Thyroid gland (tissue), 4 donors: ENCODE data around the gene GADL1. TPM values are rescaled to one million over a fixed set of nuclear protein-coding genes. Genes with fewer than 3 reads are reported as not detected.

ENCODE experiments used
- DNase-seq, 2 donors: peaks; one replicate each; pipeline ENCODE4 v3.0.0-alpha.2; 2019
- H3K27ac ChIP-seq, 3 donors: fragments of 200-600 bp; sonication (generic); 1 replicate in 2 of 3; 2 replicates in 1 of 3; pipeline ENCODE4 v1.5.1; 2016 to 2019; ENCODE audit warnings: mild to moderate bottlenecking in 1 of 3, moderate library complexity in 1 of 3
- H3K27me3 ChIP-seq: fragments of 200-600 bp; sonication (generic); one replicate; pipeline ENCODE4 v1.5.1; 2019
- H3K36me3 ChIP-seq, 2 donors: fragments of 200-600 bp; sonication (generic); one replicate each; pipeline ENCODE4 v1.5.1; 2016 to 2019
- H3K4me1 ChIP-seq, 2 donors: fragments of 200-600 bp; sonication (generic); one replicate each; pipeline ENCODE4 v1.5.1; 2017 to 2019
- H3K4me3 ChIP-seq, 3 donors: fragments of 200-600 bp; sonication (generic); replicated peaks in 1 of 3; 1 replicate in 2 of 3; 2 replicates in 1 of 3; pipeline ENCODE4 v1.5.1; 2016; ENCODE audit warnings: mild to moderate bottlenecking in 1 of 3
- H3K9me3 ChIP-seq: fragments of 200-600 bp; sonication (generic); one replicate; pipeline ENCODE4 v1.5.1; 2017
- CTCF ChIP-seq, 6 experiments: fragments of 200-600 bp in 3 of 6; fragments of 450-650 bp in 3 of 6; sonication (generic) in 3 of 6; IDR thresholded peaks; one replicate each; pipeline ENCODE4 v1.5.1; 2016 to 2019; ENCODE audit warnings: antibody characterized with exemption in 6 of 6, mild to moderate bottlenecking in 2 of 6, inconsistent platforms in 1 of 6, moderate library complexity in 1 of 6
- POLR2A ChIP-seq, 2 donors: fragments of 450-650 bp; IDR thresholded peaks; one replicate each; pipeline ENCODE4 v1.6.1; 2017; ENCODE audit warnings: antibody characterized with exemption in 2 of 2, mild to moderate bottlenecking in 2 of 2, moderate library complexity in 1 of 2
- WGBS, 2 donors: methylation state at CpG; one replicate each; pipeline ENCODE4 v1.1.5; 2017; 5-methylcytosine and 5-hydroxymethylcytosine counted together
- intact Hi-C: fragments of 100-400 bp; cut with DNase I; formaldehyde crosslinking; loops from one replicate; pipeline ENCODE4 v1.15.1; 2023
- total RNA-seq, 4 donors: library from RNA; depleted of rRNA; stranded (reverse); fragments of >200 nt; gene quantifications; one replicate each; pipeline ENCODE4 v1.2.3, GENCODE V29; 2016

The GADL1 gene
- total RNA-seq, 4 donors from 2014 or later, result not detected

GRCh38 chr3:30702828-30703397 is 191.5 kb downstream of the GADL1 start:
- WGBS, 2 donors, result 88 to 93% methylated on average over 2 of the region's 2 CpGs

GRCh38 chr3:30702038-30702827 is 192.2 kb downstream of the GADL1 start:
- H3K36me3 ChIP-seq, result no peaks in the 10 kb centered on the region
- H3K27ac ChIP-seq, result no peak overlapping the region
- H3K4me1 ChIP-seq, result peaks cover 0 to 10% of the 10 kb centered on the region in 2 donors
- TF ChIP-seq CTCF (IDR thresholded peaks at IDR 0.05) (no peak), POLR2A (IDR thresholded peaks at IDR 0.05) (no peak)
- intact Hi-C loops, result no loop called here
- DNase-seq, result no peak
- no peaks in the 10 kb centered on the region for H3K27me3 ChIP-seq
- H3K4me3 ChIP-seq, result no peak overlapping the region
- H3K9me3 ChIP-seq, result no peaks in the 10 kb centered on the region

More at GRCh38 chr3:30702828-30703397, 191.5 kb downstream of the GADL1 start:
- Histone ChIP-seq H3K36me3 (no peaks in the 10 kb centered on the region), H3K27me3 (no peaks in the 10 kb centered on the region), H3K4me3 (no peak overlapping the region), H3K9me3 (no peaks in the 10 kb centered on the region), H3K4me1 (peaks cover 0 to 10% of the 10 kb centered on the region in 2 donors), H3K27ac (no peak overlapping the region)
- no peak for TF ChIP-seq POLR2A (IDR thresholded peaks at IDR 0.05)
- no peak for TF ChIP-seq CTCF (IDR thresholded peaks at IDR 0.05)
- intact Hi-C loops, result no loop called here
- DNase-seq, result no peak

- no peaks in the 10 kb centered on the region for H3K9me3 ChIP-seq
- no peak for DNase-seq
- no peak overlapping the region for H3K4me3 ChIP-seq
- peaks cover 0 to 10% of the 10 kb centered on the region in 2 donors for H3K4me1 ChIP-seq
- no peak overlapping the region for H3K27ac ChIP-seq
- intact Hi-C loops, result no loop called here
- H3K36me3 ChIP-seq, result no peaks in the 10 kb centered on the region
- TF ChIP-seq CTCF (IDR thresholded peaks at IDR 0.05), result no peak
- no peak for TF ChIP-seq POLR2A (IDR thresholded peaks at IDR 0.05)
- H3K27me3 ChIP-seq, result no peaks in the 10 kb centered on the region
- whole genome bisulfite sequencing, 2 donors, result 91% methylated on average over 3 of the region's 3 CpGs
Observed at GRCh38 chr3:30700702-30701321, 193.6 kb downstream of the GADL1 start.

- no peak overlapping the region for H3K4me3 ChIP-seq
- no peak for TF ChIP-seq CTCF (IDR thresholded peaks at IDR 0.05)
- no peak for TF ChIP-seq POLR2A (IDR thresholded peaks at IDR 0.05)
- peaks cover 0 to 4% of the 10 kb centered on the region in 2 donors for H3K4me1 ChIP-seq
- H3K27me3 ChIP-seq, result no peaks in the 10 kb centered on the region
- no peaks in the 10 kb centered on the region for H3K36me3 ChIP-seq
- H3K27ac ChIP-seq, result no peak overlapping the region
- no peak for DNase-seq
- H3K9me3 ChIP-seq, result no peaks in the 10 kb centered on the region
- 98% methylated on average over 4 of the region's 4 CpGs for WGBS, 2 donors
- intact Hi-C loops, result loop anchor here (10.0 kb wide), 1 partner anchor 585 kb away; no protein-coding TSS in a partner anchor
Observed at GRCh38 chr3:30699927-30700326, 194.5 kb downstream of the GADL1 start.

GRCh38 chr3:30698549-30698948 is 195.9 kb downstream of the GADL1 start:
- no peaks in the 10 kb centered on the region for H3K36me3 ChIP-seq
- H3K9me3 ChIP-seq, result no peaks in the 10 kb centered on the region
- intact Hi-C loops, result loop anchor here (10.0 kb wide), 1 partner anchor 584 kb away; no protein-coding TSS in a partner anchor
- H3K4me3 ChIP-seq, result no peak overlapping the region
- WGBS, 2 donors, result 67 to 73% methylated on average over 2 of the region's 2 CpGs
- H3K27me3 ChIP-seq, result no peaks in the 10 kb centered on the region
- DNase-seq, result no peak
- H3K4me1 ChIP-seq, result no peaks in the 10 kb centered on the region
- TF ChIP-seq POLR2A (IDR thresholded peaks at IDR 0.05) (no peak), CTCF (IDR thresholded peaks at IDR 0.05) (no peak)
- no peak overlapping the region for H3K27ac ChIP-seq
